ENCODE data around the gene MALSU1.

DNA sequence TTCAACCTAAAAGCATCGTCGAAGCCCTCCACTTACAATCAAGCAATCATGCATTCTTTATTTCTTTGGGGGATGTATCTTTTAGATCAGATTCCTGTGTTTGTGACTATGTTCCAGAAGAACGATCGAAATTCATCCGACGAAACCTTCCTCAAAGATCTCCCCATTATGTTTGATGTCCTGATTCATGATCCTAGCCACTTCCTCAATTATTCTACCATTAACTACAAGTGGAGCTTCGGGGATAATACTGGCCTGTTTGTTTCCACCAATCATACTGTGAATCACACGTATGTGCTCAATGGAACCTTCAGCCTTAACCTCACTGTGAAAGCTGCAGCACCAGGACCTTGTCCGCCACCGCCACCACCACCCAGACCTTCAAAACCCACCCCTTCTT is 38.8 kb upstream of the MALSU1 start:
- TF ChIP-seq POLR2A (IDR thresholded peaks at IDR 0.05; ENCODE audit: low read depth, low read length) = no peak
- TF ChIP-seq TAF1 (IDR thresholded peaks at IDR 0.05; ENCODE audit: borderline replicate concordance, low read depth, low read length) = no peak
- no peak for TF ChIP-seq POLR2AphosphoS5 (IDR thresholded peaks at IDR 0.05; ENCODE audit: low read depth, low read length)
